Measurements from ENCODE around the gene DBT.
"Not testable (repeated sequence)": the region's sequence is repeated elsewhere in the genome, so short reads cannot be mapped to it uniquely, and the experiment has no call there.

The DBT gene

GRCh38 chr1:100250264-100250663 is 630 bp upstream of the DBT start:
- DNase-seq, result no peak

- DNase-seq, result no peak
Observed at GRCh38 chr1:100249155-100249536, 488 bp downstream of the DBT start.

- DNase-seq, result no peak
Observed at GRCh38 chr1:100246738-100247137, 2.9 kb downstream of the DBT start.

GRCh38 chr1:100240631-100241030 is 9.0 kb downstream of the DBT start:
- DNase-seq, result no peak

GRCh38 chr1:100239961-100240360 is 9.7 kb downstream of the DBT start:
- no peak for DNase-seq

- no peak for DNase-seq
Observed at GRCh38 chr1:100237091-100237490, 12.5 kb downstream of the DBT start.

GRCh38 chr1:100234432-100234831 is 15.2 kb downstream of the DBT start:
- no peak for DNase-seq

GRCh38 chr1:100233566-100233965 is 16.1 kb downstream of the DBT start:
- not testable (repeated sequence) for DNase-seq

GRCh38 chr1:100232156-100232555 is 17.5 kb downstream of the DBT start:
- no peak for DNase-seq

- DNase-seq, result no peak
Observed at GRCh38 chr1:100231721-100232120, 17.9 kb downstream of the DBT start.

GRCh38 chr1:100230765-100231164 is 18.9 kb downstream of the DBT start:
- no peak for DNase-seq

GRCh38 chr1:100229681-100230443 is 19.8 kb downstream of the DBT start:
- DNase-seq, result no peak

- DNase-seq, result no peak
Observed at GRCh38 chr1:100222428-100222827, 27.2 kb downstream of the DBT start.

- no peak for DNase-seq
Observed at GRCh38 chr1:100219883-100220282, 29.8 kb downstream of the DBT start.

- no peak for DNase-seq
Observed at GRCh38 chr1:100219457-100219856, 30.2 kb downstream of the DBT start.

- DNase-seq, result no peak
Observed at GRCh38 chr1:100217834-100218233, 31.8 kb downstream of the DBT start.

- no peak for DNase-seq
Observed at GRCh38 chr1:100215101-100215500, 34.5 kb downstream of the DBT start.

GRCh38 chr1:100213141-100213540 is 36.5 kb downstream of the DBT start:
- DNase-seq, result no peak

- no peak for DNase-seq
Observed at GRCh38 chr1:100206301-100206700, 43.3 kb downstream of the DBT start.

GRCh38 chr1:100205593-100205992 is 44.0 kb downstream of the DBT start:
- not testable (repeated sequence) for DNase-seq

- DNase-seq, result not testable (repeated sequence)
Observed at GRCh38 chr1:100205103-100205502, 44.5 kb downstream of the DBT start.

GRCh38 chr1:100202703-100203102 is 46.9 kb downstream of the DBT start:
- not testable (repeated sequence) for DNase-seq

GRCh38 chr1:100200060-100200459 is 49.6 kb downstream of the DBT start:
- DNase-seq, result not testable (repeated sequence)

GRCh38 chr1:100198596-100198995 is 51.0 kb downstream of the DBT start:
- no peak for DNase-seq

GRCh38 chr1:100188617-100189016 is 61.0 kb downstream of the DBT start:
- no peak for DNase-seq

Data from activated CD8-positive, alpha-beta memory T cell treated with anti-CD3 and anti-CD28 coated beads for 24 hours (primary cell).